GM19468 (cell line): ENCODE measurements around the gene C19orf47.

Experiments
- ATAC-seq: cut with Tn5 transposase; IDR thresholded peaks from one replicate; pipeline ENCODE4 v1.9.1; 2021; ENCODE audit warnings: mild to moderate bottlenecking, moderate library complexity, moderate number of reproducible peaks; ENCODE audit not compliant: unreplicated experiment; ENCODE audit errors: extremely low read depth

Gene C19orf47

GRCh38 chr19:40285353-40286234, 62.6 kb downstream of the C19orf47 start:
- peak; percentile 42 for ATAC-seq

DNA sequence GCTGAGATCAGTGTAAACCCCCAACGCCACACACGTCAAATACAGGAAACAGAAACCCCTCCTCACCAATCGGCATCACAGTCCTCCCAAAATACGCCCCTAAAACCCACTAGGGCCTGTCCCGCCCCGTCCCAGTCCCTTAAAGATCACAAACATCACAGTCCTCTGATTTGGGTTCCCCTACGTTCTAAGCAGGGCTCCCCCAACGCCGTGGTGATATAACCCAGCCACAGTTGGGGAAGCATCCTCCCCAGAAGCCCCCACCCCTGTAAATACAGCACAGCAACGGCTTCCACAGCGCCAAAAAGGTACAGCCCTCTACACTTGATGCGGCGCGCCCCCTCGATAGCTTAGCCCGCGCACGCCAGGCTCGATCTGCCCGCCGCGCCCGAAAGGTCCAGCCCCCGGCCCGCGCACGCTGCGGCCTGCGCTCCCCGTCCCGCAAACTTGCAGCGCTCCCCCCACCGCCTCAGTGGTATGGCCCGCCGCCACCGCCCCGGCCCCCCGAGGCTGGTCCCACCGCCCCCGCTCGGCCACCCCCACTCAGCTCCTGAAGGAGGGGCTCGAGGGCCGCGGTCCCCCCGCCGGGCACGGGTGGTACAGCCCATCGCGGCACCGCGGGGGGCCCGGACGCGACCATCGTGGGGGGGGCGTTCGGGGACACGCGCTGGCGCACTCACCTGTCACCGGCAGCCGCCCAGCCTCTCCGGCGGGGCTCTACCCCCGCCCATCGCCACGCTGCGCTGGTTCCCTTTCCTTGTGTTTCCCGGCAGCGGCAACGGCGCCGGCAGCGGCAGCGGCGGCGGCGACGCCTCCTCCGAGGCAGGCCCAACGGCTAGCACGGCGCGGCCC, 63.5 kb downstream of the C19orf47 start, which contains the start of gene AKT2:
Gene AKT2, minus strand, starts transcription at position 845 of the 852 bp plus-strand sequence. CDS start 20,078 bp downstream, outside the sequence.
- peak; percentile 3 for ATAC-seq

DNA sequence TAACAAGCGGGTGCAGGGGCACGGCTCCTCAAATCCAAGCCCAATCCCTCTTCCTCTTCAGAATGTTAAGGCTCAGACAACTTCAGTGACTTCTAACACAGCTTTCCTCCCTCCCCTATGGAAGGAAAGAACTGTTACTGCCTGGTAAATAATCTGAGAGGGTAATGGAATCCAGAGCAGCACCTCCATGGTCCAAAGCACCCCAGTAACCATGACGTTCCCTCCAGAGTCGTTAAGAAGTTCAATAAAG, 64.0 kb downstream of the C19orf47 start:
- no peak for ATAC-seq

DNA sequence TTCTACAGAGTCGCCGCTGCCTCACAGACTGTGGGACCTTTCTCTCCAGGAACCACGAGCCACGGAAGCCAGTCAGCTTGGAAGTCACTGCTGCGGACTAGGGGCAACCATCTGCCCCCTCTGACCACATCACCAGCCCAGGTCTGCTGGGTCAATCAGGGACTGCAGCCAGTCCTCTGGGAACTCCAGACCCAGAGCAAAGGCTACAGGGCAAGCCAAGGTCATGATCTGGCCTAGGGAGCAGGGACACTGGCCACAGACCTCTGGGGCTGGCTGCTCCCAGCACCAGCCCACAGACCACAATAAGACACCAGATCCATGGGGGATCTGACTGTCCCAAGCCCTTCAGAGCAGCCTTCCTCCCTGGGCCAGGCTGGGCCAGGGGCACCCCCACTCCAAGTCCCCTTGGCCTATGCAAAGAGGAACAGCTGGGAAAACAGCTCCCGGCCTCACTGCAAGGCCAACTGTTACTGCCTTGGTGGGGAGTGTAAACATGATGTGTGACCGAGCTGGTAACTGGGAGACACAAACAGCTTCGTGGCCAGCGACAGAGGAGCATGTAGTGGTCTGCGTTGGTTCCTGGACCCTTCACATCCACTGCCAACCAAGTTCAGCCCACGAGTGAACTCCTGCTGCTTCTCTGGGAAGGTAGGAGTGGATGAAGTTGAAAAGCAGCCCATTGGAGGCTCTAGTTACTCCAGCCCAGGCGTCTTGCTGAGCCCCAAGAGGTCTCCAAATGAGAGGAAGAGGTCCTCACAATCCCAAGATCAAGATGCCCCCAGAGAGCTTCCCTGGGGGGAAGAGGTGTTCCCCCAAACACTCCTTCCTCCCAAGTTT, 64.6 kb downstream of the C19orf47 start:
- ATAC-seq, result no peak

DNA sequence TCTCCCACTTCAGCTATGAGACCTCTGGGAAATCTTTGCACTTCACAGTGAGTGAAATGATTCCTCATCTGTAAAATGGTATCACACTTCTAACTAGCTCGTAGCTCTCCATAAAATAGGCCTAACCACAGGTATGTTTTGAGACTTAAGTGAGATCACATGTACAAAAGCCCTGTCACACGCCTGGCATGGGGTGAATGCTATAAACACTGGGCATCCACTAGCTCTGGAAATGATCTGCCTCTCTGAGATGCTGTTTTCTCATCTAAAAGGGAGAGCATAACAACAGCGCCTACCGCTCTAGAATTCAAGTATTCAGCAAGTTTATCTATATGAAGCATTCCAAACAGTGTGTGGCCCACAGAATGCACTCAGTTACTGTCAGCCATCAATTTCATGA, 65.3 kb downstream of the C19orf47 start:
- ATAC-seq, result no peak

GRCh38 chr19:40282209-40282580, 66.0 kb downstream of the C19orf47 start:
- ATAC-seq, result no peak

DNA sequence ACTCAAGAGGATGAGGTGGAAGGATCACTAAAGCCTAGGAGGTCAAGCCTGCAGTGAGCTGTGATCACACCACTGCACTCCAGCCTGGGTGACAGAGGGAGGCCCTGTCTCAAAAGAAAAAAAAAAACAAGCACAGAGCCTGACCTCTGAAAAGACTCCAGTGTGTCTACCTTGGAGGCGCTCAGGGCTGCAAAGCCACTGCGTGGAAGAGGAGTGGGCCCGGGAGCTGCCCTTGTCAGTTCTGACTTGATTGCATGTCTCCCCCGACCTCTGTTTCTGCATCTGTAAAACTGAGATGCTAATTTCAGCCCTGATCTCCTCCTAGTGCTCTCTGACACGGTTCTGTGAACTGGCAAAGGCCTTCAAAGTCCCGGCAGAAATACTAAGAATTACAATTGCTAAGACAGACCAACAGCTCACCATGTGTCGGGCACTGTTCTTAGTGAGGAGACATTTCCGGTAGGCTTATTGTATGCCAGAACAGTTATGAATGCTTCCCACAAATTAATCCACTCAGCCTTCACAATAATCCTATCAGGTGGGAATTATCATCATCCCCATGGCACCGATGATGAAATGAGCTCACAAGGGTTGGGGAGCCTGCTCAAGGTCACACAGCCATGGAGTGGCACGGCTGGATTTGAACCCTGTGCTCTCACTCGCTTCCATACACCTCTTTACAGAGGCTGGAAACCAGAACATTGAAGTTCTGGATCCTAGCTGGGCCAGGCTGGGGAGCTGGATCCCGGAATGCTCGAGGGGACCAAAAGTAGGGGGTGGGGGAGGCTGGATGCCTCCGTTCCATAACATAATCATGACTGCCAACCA, 66.6 kb downstream of the C19orf47 start:
- no peak for ATAC-seq

DNA sequence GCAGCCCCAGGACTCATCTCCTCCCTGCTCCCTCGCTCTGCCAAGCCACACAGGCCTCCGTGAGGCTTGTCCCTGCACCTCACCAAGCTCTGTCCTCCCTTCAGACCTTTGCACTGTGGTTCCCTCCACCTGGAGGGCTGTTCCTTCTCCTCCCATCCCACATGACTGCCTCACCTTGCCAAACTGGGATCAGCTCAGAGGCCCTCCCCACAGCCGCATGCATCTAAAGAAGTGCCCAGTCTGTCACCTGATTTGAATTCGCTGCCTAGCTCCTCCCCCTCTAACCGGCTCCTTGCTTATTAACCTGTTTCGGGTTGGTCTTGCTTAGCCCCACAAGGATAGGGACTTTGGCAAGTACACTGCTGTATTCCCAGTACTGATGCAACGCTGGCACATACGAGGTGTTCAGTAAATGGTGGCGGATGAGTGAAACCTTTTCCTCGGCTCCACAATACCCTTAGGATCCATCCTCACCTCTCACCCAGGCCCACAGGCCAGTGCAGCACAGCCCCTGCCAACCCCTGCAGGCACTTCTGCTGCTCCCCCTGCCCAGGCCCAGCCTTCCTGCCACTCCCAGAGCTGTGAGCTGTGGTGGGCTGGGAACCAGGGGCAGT, 67.5 kb downstream of the C19orf47 start:
- no peak for ATAC-seq

- no peak for ATAC-seq
These were observed 68.2 kb downstream of the C19orf47 start for GRCh38 chr19:40279761-40280607.

DNA sequence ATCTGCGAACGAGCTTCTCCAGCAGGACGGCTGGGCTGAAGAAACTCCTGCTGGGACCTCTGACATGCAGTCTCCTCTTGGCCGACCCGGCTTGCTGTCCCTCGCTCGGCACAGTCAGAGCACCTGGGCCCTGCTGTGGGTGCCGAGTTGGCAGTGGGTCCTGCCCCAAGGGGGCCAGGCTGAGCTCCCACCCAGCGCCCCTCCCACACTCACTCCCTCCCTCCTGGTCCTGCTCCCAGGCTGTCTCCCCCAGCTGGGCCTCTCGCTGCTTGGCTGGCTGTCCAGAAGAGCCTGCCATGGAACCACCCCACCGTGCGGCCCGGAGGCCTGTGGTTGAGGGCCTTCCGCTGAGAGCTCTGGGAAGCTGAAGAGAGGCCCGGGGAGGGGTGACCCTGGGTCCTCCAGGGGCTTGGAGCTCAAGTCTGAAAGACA, 69.1 kb downstream of the C19orf47 start:
- no peak for ATAC-seq

GRCh38 chr19:40278361-40279035, 69.7 kb downstream of the C19orf47 start:
- ATAC-seq, result no peak

- no peak for ATAC-seq
These were observed 70.7 kb downstream of the C19orf47 start for GRCh38 chr19:40277356-40278059.

- no peak for ATAC-seq
These were observed 73.3 kb downstream of the C19orf47 start for GRCh38 chr19:40274585-40275544.

DNA sequence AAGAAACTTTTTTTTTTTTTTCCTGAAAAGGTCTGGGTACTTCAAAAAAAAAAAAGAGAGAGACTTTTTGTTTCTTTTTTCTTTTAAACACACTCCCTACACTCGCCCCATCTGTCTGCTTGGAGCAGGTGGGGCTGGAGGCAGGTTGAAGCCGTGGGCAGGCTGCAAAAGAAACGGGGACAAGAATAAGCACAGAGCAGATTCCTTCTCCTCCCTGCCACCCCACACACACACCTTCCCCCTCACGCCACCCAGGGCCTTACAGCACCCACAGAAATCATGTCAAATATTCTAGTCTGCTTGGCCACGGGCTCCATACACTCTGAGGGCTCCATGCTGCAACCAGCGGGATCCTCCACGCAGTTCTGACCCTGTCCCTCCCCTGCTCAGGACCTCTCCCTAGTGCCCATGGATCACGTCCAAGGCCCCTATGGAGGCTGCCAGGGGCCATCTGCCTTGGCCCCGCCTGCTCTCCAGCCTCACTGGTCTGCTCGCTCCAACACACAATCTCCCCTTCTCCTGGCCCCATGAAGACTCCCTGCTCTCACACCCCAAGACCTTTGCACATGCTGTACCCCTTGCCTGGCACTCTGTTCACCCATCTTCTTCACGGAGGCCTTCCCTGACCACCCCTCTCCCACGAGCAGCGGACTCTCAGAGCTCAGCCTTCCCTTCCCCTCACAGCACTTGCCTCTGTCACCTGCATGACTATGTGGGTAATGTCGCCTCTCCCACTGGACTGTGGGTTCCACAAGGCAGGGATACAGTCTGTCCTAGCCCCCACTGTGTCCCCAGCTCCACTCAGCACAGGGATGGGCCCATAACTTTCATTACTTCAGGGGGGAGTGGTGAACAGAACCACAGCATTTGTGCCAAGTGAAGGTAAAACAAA, 74.5 kb downstream of the C19orf47 start:
- ATAC-seq, result no peak

DNA sequence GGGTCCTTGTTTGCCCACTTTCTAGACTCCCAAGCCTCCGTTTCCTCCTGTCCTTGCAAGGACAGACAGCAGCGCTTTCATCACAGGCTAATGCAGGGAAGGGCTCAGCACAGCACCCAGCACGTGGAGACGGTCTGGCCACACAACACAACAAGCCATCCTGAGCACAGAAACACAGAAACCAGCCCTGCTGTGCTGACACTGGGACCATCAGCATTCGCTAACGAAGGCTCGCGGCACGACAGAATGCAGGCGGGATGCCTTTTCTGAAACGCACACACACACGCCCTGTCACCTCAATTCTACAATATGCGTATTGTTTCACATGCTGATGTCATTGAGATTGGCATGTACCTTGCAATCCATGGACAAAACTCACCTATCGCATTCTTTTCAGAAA, 75.9 kb downstream of the C19orf47 start:
- no peak for ATAC-seq
